ENCODE results near the gene GLA.
A peak's percentile ranks its signal among the peaks of the same experiment; 100 is the strongest.

Gene GLA

GRCh38 chrX:101397779-101398178 is 9.9 kb downstream of the GLA start:
- no peak for DNase-seq (ENCODE audit: low read depth, low spot score)

DNA sequence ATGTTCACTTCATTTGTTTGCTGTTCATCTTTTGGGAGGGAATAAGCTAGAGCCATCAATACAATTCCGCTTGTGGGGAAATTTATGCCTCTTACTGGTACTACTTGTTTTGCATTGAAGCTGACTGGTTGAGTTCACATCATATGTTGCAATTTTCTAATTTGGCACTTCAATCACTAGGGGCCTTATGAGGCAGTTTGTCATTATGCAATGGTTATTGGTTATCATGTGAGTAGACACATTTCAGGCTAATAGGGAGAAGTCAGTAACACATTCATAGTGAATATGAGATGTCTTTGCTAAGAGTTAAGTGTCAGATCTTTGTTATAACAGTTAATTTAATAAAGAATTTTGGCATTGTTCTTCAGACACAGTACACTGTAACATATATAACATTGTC is 11.9 kb downstream of the GLA start:
- DNase-seq (ENCODE audit: low read depth, low spot score) = no peak

DNA sequence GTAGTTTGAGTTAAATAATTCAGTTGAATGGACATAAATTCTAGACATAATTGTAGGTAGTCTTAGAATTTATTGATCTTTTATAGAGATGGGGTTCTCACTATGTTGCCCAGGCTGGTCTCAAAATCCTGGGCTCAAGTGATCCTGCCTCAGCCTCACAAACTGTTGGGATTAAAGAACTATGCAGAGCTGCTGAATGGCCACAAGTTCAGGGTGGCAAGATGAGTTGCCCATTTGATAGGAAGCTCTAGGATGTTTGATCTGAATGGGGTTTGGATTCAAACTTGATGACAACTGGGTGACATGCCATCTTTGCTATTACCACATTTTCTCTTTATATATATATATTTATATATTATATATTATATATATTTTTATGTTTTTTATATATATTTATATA is 13.4 kb downstream of the GLA start:
- no peak for DNase-seq (ENCODE audit: low read depth, low spot score)

GRCh38 chrX:101393530-101394305 is 14.0 kb downstream of the GLA start:
- no peak for DNase-seq (ENCODE audit: low read depth, low spot score)

GRCh38 chrX:101391831-101392230 is 15.9 kb downstream of the GLA start:
- DNase-seq (ENCODE audit: low read depth, low spot score) = no peak

- DNase-seq (ENCODE audit: low read depth, low spot score) = peak; percentile 70
Measured at GRCh38 chrX:101390664-101391525, 16.8 kb downstream of the GLA start, which contains the start of gene RPL36A. RPL36A (plus strand) TSS chrX:101391011; CDS start chrX:101391044, 33 bp downstream.

DNA sequence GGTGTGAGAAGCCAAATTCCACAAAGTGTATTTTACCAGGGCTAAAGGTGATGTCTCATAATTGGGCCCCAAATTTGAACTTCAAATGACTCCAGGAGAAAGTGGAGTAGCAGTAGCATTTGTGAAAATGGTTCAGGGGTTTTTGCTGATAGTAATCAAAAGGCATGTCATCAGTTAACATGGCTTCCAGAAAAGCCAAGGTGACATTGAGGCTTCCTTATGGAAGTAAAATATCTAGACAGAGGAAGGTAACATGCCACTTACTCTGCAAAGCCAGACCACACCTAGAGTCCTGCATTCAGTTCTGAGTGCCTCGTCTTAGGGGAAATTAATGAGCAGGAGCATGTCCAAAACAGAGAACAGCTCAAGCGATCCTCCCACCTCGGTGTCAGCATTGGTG is 19.1 kb downstream of the GLA start:
- no peak for DNase-seq (ENCODE audit: low read depth, low spot score)

- DNase-seq (ENCODE audit: low read depth, low spot score) = no peak
Measured at GRCh38 chrX:101386542-101386885, 21.2 kb downstream of the GLA start.

GRCh38 chrX:101385795-101386541 is 21.8 kb downstream of the GLA start, which contains the start of gene BTK:
BTK (minus strand) TSS chrX:101386191; CDS start chrX:101375284, 10,907 bp downstream.
- no peak for DNase-seq (ENCODE audit: low read depth, low spot score)

DNA sequence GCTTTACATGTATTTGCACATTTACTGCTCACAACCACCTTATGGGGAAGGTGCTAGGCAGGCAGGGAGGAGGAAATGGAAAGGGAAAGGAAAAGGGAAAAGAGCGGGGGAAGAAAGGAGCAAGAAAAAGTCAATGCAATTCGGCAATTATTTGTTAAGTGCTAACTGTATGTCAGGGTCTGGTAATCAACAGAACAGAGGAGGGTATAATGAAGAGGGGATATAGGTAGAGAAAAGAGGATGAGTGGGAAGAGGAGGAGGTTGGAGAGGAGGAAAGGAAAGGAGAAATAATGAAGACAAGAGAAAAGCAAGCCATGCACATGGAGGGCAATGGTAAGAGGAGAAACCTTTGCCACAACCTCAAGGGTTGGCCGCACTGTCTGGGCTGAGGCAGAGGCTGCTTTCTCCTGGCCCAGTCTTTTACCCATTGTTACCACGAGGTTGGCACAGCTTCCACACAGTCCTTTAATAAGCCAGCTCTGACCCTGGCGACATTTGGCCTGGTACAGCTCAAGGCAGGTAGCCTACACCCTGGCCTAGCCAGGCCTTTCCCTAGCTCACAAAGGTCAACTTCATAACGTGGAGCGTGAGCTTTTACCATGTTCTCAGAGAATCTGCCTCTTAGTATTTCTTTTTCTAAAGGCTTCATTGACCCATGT is 22.6 kb downstream of the GLA start:
- no peak for DNase-seq (ENCODE audit: low read depth, low spot score)

- DNase-seq (ENCODE audit: low read depth, low spot score) = no peak
Measured at GRCh38 chrX:101383679-101384205, 24.0 kb downstream of the GLA start.

DNA sequence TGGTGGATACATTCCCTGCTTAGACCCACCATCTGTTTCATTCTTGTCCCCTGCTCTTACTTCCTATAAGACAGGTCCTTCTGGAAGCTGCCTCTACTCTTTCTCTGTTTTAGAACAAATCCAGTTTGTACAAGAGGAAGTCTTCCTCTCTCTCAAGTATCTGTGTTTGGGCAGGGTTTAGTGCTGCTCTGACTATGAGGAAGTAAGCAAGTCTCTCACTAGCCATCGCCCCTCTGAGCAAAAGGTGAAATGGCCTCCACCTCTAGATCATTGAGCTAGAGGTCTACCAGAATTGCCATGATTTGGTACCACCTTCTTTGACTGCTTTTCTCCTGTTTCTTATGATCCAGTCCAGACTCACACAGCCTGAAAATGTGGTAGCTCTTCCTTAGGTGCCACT is 30.2 kb downstream of the GLA start:
- no peak for DNase-seq (ENCODE audit: low read depth, low spot score)

- no peak for DNase-seq (ENCODE audit: low read depth, low spot score)
Measured at GRCh38 chrX:101370888-101371504, 36.7 kb downstream of the GLA start.

GRCh38 chrX:101369687-101370086 is 38.0 kb downstream of the GLA start:
- no peak for DNase-seq (ENCODE audit: low read depth, low spot score)

DNA sequence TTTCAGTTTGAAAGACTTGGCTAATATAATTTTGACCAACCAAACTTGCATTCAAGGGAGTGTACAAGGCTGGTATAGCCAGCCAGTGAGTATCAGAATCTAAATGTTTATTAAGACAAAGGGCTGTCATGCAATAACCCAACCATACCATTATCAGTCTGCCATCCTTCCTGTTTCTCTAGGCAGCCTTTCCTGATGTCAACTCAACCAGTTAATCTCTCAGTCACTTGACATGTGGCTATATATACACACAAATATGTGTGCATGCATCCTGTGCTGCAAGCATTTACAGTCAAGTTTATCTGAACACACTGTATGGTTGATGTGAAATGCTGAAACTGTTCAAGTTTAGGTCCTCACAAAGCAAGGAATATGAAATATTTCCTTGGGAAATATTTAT is 38.9 kb downstream of the GLA start:
- no peak for DNase-seq (ENCODE audit: low read depth, low spot score)

DNA sequence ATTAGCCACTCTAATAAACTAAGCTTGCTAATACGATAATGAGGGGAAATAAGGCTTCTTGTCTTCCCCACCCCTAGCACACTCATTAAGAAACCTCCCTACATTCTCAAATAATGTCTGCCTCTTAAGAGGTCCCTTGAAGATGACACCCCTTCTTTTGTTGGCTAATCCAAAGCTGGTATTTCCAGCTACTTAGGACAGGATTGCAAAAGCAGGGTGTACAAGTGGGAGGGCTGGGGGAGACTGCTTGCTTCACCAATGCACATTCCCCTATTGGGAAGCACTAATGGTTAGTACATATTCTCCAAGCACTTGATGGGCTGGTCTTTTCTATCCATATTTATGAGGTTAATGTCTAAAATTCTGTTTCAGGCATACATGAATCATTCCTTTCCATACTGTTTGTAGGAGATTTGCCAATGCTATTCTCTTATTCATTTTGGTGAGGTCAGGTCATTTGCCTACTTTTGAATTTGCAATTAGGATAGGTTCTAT is 42.4 kb downstream of the GLA start:
- no peak for DNase-seq (ENCODE audit: low read depth, low spot score)

DNA sequence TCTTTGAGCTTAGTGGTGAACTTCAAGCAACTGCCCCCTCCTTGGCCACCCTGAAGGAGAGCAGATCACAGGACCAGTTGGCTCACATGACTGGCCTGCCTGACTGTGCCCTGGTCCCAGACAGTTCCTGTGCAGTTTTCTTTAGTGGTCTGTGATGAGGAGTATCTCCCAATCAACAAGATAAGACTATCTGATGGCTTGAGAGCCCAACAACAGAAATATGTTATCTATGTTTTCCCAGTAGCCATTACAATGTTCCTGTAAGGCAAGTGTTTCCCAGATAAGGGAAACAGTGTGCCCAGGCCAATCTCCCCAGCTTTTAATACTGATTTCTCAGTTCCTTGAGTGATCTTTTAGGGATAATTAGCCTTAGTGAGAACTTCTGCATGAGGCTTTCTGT is 45.0 kb downstream of the GLA start:
- no peak for DNase-seq (ENCODE audit: low read depth, low spot score)

GRCh38 chrX:101362116-101362515 is 45.6 kb downstream of the GLA start:
- DNase-seq (ENCODE audit: low read depth, low spot score) = no peak

DNA sequence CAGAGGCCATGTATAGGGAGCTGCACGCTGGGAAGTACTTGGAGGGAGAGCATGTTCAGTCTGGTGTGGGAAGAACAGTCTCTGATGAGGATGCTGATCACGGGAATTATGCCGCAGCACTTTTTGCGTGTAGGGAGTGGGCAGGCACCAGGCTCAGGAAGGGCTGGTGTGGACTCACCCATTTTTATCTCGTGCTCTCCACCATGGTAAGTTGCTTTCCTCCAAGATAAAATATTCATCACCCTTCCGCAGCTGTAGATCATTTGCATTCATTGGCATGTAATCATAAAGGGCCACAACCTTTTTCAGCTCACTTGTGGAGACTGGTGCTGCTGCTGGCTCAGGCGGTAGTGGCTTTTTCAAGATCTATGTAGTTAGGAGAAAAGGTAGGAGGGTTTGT is 47.3 kb downstream of the GLA start:
- DNase-seq (ENCODE audit: low read depth, low spot score) = no peak

DNA sequence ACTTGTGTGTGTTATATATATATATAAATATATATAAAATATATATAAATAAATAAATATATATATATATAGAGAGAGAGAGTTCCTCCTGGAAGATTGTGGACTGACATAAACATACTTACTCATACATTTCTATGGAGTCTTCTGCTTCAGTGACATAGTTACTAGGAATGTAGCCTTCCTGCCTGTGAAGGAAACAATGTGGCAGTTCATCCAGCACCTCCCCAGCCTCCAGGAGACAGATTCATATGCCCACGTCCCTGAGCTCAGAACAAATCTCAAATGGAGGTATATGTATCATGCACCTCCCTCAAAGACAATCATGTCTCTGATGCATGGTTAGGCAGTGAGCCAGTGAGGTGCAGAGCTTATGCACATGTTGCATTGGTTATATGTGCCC is 47.8 kb downstream of the GLA start:
- no peak for DNase-seq (ENCODE audit: low read depth, low spot score)

Measured in smooth muscle cell of the brain vasculature (primary cell).